Astrocyte of the hippocampus (primary cell): ENCODE data around the gene APH1A.
"Not testable (repeated sequence)": the region's sequence is repeated elsewhere in the genome, so short reads cannot be mapped to it uniquely, and the experiment has no call there.

ENCODE experiments used
- DNase-seq: peaks from one replicate; pipeline ENCODE4 v3.0.0; 2011; ENCODE audit warnings: low read depth, low spot score

Gene APH1A

DNA sequence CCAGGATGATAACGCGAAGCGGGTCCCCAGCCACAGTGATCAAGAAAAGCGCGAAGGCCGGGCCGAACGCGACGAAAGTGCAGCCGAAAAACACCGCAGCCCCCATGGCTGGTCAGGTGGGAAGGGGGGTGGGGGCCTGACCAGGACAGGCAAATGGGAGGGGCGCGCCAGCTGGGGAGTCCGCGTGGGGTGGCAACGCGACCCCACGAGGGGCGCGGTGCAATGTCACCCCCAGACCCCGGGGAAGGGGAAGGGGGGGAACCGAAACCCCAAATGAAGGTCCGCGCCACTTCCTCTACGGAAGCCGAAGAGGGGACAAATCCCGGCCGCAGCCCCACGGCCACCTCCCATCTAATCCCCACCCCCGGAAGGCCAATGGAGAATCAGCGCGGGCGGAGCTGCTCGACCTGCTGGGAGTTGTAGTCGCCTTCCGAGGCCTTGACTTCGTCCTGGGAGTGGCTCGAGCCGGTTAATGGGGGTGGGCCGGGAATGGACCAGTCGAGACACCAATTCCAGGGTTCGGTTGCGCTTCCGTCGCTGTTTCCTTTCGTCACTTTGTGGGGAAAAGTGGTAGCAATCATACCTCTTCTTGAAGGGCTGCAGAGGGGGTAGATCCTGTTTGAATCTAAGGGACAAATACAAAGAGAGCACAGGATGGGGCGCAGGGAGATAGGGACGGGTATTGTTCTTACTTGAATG, at the start of gene APH1A:
TSS of gene APH1A (minus strand) at position 312 of the 699 bp plus-strand sequence. CDS start at position 106, 206 bp downstream.
- DNase-seq = peak; percentile 98

DNA sequence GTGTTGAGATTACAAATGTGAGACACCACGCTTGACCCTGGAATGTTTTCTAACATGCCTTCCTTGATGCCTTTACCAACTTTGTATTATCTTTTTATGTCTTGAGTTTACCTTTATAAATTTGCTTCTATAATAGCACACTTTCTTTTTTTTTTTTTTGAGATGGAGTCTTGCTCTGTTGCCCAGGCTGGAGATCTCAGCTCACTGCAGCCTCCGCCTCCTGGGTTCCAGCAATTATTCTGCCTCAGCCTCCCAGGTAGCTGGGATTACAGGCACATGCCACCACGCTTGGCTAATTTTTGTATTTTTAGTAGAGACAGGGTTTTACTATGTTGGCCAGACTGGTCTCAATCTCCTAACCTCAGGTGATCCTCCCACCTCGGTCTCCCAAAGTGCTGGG, 45.9 kb upstream of the APH1A start:
- DNase-seq = not testable (repeated sequence)

DNA sequence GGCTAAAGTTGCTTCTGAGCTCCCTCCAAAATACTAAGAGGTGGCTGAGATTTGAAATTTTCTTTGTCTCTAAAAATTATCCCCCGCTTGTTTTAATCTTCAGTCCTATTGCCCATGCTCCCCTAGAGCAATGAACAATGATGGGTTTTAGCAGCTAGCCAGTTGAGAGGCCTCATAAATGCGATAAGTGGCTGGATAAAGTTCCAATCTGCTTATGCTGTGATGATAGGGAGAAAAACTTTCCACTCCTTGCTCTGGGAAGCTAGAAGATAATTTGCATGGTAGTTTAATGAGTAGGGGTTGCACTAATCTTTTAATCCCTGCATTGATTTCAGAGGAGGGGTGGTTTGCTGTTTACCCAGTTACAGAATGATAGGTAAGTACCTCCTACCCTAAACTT, 42.9 kb upstream of the APH1A start:
- DNase-seq = no peak

DNA sequence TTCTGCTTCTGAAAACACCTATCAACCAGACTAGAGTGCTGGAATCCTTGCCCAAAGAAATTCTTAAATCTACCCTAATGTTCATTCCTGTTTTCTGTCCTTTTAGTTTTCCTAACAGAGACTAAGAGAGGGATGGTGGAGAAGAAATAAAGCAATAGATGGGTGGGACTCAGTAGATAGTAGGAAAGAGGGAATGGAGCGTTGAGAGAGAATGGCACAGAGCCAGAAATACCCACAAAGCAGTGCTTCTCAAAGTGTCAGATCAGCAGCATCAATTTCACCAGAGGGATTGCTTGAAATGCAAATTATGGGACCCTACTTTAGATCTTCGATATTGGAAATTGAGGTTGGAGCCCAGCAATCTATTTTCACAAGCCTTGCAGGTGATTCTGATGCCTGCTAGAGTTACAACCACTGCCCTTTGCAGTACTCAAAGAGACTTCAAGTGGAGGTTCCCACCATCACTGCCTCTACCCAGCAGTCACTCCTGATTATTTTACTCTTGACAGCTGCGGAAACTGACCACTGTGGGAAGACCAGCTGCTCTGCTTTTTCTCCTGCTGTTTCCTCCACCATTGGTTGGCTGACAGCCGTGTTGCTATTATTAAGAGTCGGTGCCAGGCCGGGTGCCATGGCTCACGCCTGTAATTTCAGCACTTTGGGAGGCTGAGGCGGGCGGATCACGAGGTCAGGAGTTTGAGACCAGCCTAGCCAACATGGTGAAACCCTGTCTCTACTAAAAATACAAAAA, 41.1 kb upstream of the APH1A start:
- no peak for DNase-seq

DNA sequence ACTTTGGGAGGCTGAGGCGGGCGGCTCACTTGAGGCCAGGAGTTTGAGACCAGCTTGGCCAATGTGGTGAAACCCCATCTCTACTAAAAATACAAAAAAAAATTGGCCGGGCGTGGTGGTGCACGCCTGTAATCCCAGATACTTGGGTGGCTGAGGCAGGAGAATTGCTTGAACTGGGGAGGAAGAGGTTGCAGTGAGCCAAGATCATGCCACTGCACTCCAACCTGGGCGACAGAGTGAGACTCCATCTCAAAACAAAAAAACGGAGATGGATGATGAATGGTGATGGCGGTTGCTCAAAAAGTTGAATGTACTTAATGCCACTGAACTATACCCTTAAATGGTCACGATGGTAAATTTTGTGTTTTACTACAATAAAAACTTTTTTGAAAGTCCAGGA, 39.8 kb upstream of the APH1A start:
- DNase-seq = not testable (repeated sequence)

DNA sequence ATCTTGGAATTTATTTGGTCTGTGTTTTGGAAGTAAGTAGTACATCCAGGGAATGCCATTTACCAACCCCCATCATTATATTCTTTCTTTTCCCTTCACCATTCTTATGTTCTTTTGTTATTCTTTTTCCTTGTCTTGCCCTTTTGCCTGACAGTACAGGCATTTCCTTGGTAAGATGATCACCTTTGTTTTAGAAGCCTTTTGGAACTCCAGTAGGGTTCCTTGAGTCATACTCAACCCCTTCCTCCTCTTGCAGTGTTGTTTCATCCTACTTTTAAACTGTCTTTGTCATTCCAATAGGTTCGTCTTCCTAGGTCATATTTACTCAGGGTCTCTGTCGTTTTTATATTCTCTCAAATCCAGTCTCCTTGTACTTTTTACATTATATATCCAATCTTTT, 34.1 kb upstream of the APH1A start:
- DNase-seq = no peak

DNA sequence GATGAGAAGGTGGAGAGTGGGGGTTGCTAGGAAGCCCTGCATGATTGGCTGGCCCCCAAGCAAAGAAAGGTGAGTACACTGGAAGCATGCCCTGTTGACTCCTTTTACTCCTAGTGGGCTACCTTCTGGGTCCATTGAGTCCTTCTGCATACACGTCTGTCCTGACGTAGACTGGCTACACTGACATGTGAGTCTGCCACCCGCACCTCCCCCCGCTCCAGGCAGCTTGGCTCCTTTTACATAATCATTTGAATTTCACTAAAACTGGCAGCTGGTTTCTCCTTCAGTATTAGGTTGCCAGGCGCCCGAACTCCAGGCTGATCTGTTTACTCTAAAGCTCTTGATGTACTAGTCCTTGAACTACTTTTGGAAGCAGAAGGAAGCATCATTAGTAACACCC, 33.5 kb upstream of the APH1A start:
- no peak for DNase-seq

DNA sequence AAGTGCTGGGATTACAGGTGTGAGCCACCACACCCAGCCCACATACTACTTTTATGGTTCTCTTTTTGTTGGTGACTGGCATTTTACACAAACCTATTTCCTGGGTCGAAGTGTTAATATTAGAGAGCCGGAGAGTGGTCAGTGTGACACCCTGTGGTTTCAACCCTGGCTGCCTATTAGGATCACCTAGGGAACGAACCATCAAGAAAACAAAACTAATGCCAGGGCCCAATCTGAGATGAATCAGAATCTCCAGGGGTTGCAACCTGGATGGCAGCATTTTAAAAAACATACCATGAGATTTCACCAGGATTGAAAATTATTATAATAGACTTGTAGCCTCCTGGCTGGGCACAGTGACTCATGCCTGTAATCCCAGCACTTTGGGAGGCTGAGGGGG, 30.9 kb upstream of the APH1A start:
- peak; percentile 14 for DNase-seq

DNA sequence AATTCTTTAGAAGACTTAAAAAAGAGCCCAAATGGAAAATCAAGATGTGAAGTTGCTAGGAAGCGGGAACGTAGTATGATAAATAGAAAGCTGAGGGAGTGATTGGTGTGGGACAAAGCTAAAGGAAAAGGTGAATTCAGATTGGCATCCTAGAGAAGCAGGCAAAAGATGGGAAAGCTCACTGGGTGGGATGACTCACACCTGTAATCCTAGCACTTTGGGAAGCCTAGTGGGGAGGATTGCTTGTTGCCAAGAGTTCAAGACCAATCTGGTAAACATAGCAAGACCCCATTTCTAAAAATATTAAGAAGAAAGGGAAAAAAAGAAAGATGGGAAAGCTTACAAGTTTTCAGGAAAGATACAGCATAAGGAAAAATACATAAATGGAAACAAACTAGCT, 26.7 kb upstream of the APH1A start:
- no peak for DNase-seq

DNA sequence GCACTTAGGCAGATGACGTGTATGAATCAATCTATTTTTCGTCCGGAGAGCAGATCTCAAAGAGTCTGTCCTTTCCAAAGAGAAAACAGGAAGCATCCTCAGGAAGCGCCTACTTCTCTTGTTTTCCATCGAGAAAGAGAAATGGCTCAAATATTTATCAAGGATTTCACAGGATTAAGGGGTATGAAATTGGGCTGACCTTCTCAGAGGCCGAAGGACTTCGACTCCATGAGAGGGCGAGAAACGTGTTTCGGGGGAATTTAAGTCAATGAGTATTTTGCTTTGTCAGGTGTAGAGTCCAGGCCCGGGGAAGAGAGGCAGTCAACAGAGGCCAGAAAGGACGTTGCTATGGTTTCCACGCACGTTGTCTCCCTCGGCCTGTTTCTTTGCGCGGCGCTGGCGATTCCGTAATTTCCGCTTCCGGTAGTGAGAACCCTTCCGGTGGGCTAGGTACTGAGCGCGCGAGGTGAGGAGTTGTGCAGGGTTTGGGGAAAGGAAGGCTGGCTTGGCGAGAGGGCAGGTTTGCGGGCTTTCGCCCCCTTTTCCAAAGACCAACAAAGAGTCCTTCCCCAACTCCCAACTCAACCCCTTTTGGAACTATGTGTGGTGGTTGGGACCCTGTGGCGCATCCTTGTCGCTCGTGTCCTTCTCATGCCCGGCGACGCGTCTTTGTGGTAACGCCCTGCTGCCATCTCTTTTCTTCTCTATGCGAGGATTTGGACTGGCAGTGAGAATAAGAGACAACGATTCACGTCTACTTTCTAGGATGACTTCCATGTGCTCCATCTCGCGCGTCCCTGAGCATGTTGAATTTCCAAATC, 24.8 kb upstream of the APH1A start, which contains the start of gene MRPS21:
TSS of gene MRPS21 (plus strand) at position 429 of the 821 bp plus-strand sequence. CDS start 506 bp downstream, outside the sequence.
- peak; percentile 95 for DNase-seq

DNA sequence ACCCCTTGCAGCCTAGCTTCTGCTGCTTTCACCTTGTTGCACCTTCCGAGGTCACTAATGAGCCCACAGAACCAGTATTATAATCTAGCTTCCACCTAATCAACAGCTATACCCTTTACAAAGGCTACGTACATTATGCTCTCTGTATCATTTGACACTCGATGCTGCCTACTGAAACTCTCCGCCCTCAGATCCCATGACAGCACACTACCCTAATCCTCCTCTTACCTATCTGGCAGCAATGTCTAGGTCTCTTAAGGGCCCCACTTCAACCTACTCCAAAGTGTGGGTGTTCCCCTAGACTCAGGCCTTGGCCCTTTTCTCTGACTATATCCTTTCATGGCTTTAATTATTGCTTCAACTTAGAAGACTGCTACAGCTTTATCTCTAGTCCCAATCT, 20.0 kb upstream of the APH1A start:
- no peak for DNase-seq

DNA sequence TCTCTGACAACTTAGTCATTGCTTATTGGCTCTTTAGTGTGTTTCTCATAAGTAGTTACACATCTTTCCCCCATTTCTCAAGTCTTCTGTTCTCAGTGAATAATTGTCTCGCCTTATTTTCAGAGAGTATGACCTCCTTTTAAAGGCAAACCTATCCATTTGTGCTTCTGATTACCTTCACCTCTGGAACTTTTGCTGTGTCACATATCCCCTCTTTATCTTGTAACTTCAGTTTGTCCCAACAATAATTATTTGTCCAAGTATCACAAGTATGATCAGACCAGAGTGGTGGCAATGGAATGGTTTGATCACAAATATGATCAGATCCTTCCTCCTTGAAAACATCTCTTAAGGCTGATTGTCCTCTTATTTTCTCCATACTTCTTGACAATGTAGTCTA, 19.6 kb upstream of the APH1A start:
- no peak for DNase-seq

DNA sequence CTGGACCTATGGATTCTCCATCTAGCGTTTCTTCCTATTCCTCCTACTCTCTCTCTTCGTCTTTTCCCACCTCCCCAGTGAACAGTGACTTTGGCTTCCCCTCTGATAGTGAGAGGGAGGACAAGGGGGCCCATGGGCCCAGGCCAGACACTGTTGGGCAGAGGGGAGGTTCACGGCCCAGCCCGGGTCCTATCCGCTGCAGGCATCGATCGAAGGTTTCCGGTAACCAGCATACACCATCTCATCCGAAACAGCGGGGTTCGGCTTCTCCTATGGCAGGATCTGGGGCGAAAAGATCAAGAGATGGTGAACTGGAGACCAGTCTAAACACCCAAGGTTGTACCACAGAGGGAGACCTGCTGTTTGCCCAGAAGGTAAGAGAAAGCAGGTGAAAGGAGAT, 14.4 kb upstream of the APH1A start:
- DNase-seq = no peak

DNA sequence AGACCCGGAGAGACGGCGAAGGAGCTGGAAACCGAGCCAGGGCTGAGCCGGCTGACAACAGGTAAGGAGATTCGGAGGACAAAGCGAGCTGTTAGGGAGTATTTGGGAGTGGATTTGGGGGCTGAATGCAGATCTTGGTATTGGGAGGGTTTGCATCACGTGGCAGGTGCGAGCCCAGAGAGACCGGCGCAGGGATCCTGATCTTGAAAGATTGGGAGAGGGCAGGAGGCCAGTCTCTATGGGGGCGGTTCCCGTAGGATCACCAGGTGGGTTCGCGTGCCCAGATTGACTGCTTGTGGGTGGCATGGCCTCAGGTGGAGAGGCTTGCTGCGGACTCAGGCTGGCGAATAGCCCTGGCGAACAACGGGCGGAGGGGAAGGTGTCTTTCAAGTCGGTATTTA, 13.7 kb upstream of the APH1A start:
- no peak for DNase-seq

DNA sequence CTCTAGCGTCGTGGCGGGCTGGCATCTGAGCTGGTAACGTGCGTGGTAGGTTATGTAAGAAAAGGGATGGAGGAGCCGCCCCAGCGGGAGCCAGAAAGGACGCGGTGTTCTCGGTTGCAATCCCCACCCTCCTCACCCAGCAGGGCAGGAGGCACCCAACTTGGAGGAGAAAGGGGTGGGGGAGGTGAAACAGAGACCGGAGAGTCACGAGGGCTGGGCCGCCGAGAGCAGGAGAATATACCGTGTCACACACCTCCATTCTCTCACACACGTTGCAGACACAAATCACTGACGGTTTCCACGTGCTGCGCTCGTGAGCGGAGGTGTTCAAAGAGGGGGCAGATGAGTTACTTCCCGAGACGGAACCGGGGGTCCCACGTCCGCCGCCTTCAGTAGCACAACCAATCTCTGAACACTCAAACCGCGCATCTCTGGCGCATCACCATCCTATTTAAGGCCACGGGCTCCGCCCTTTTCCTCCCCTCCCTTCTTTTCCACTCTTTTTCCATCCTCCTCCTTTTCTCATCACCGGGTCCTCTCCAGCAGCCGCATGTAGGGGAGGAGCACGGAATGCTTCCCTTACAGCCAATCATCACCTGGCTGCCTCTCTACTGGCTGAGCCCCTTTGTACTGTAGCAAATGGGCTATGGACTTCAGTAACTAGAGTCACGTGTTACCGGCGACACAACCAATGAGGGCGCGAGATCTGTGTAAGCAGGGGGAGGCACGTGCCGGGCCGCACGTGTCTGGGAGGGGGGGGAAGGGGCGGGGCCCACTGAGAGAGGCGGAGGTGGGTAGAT, 13.1 kb upstream of the APH1A start, which contains the start of gene CIART:
TSS of gene CIART (plus strand) at position 797 of the 800 bp plus-strand sequence. CDS start 714 bp downstream, outside the sequence.
- DNase-seq = peak; percentile 99

DNA sequence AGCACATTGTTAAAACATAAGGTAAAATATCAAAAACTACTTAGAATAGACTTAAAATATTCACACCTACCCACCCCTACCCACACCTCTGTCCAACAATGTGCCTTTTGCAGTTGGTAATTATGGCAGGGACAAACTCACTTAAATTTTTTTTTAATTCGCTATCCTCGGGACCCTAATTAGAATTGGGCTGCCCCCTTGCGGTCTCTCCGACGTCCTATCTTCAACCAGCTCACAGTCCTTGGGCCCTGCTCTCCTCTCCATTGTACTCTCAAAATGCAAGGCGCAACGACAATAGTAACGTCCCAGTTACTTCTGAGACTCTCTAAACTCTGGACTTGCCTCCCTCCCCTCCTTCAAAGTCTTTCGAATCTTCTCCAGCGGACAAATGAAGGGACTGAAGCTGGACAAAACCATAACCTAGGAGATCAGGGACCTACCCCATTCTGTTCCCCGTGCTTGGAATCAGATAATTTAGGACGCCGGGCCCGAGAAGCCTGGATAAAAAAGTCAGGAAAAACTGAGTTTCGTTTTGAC, 12.5 kb upstream of the APH1A start:
- peak; percentile 84 for DNase-seq

DNA sequence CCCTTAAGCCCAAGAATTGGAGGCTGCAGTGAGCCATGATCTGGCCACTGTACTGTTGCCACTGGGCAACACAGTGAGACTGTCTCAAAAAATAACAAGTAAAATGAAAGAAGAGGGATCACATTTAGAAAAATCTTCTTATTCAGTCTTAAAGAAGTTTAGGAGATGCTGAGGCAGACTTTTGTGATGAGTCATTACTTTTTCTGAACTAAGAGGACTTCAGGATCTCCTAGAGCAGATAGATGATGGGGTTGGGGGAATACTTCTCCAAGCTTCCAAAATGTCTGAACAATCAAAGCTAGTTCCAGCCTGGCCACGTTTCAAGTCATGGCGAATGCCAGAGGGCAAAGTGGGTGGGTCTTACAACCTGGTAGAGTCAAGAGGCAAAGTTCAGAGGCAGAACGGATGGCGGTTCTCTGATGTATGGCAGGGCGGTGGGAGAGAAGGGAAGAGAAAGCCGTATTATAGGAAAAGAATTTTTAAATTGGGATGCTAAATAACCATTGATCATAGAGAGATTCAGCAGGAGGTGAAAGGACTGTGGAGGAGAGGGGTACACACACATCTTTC, 11.4 kb upstream of the APH1A start:
- DNase-seq = no peak

DNA sequence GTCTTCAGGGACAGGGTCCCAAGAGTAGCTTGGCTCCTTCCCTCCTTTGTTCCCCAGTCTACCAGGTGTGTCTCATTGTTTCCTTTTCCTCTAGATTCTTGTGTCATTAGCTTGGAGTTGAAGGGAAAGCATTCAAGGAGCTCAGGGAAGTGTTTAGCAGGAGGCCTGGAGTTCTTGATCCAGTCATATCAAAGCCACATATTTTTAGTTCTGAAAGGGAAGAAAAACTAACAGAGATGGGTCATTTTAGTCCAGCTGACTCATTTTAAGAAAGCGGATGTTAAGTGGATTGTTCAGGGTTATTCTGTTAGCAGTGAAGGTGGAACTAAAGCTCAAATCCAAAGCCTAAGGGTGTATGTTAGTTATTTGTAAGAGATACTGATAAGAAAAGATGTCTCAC, 4.5 kb upstream of the APH1A start:
- DNase-seq = no peak

DNA sequence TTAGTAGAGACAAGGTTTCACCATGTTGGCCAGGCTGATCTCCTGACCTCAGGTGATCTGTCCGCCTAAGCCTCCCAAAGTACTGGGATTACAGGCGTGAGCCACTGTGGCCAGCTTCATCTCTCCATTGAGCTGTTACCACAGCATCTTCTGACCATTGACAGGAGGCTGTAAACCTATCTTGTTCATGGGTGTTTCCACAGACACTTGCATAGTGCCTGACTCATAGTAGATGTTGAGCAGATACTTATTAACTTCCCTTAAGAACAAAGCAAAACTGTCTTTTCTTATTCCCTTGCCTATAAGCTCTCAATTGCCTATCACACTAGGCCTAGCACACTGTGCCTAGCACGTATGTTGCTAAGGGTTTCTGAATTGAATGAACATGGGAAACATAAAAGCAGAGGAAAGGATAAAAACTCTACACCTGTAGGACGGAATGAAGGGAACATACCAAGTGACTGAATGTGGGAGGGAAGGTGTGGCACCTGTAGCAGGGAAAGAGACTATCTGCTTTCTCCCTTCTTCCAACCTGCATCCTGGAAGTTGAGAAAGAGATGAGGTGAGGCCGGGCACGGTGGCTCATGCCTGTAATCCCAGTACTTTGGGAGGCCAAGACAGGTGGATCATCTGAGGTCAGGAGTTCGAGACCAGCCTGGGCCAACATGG, 2.6 kb upstream of the APH1A start:
- DNase-seq = no peak

DNA sequence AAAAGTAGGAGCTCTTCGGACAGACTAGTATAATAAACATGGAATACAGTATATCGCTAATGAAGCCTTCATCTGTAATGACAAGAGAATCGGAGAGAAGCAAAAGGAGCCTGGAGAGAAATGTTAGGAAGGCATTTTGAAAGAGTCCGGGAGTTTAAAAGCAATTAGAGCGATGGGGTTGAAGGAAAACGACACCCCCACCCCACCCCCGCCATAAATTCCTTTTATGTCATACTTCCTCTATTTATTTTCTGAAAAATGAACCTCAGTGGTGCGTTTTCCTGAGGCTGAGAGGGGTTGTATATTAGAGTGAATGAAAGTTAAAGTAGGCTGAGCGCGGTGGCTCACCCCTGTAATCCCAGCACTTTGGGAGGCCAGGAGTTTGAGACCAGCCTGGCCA, 635 bp upstream of the APH1A start:
- DNase-seq = no peak
